B cell (primary cell): ENCODE results near the gene ASMT.

Experiments
- EZH2 ChIP-seq: IDR thresholded peaks from 2 replicates; pipeline ENCODE4 v1.6.1; 2012; ENCODE audit warnings: borderline replicate concordance, low read depth, mild to moderate bottlenecking, moderate library complexity, low read length; ENCODE audit not compliant: insufficient read depth, poor library complexity, severe bottlenecking
- TF ChIP-seq, protein P1 (sequence below): fragments of 200-600 bp; IDR thresholded peaks from one replicate; pipeline ENCODE4 v1.8.0; 2022; ENCODE audit warnings: antibody characterized with exemption, mild to moderate bottlenecking

DNA sequence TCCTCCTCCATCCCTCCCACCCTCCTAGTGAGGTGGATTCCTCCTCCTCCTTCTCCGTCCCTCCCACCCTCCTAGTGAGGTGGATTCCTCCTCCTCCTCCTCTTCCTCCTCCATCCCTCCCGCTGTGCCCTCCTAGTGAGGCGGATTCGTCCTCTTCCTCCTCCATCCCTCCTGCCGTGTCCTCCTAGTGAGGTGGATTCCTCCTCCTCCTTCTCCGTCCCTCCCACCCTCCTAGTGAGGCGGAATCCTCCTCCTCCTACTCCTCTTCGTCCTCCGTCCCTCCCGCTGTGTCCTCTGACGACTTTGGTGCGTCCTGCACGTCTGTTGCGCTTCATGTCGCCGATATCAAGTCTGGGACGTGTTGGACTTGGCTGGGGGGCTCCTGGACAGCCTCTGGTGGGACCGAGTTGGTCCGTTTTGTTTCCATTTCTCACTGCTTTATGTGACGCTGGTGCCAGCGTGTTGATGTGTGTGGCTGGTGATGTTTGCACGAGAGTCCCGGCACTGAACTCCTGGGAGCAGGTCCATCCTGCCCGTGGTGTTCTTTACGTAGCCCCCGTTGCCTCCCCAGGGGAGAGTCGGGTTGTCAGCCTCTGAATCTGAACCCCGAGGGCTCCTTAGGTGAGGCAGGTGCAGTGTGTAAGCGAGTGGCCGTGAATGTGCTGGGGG is 18.0 kb upstream of the ASMT start:
- TF ChIP-seq EZH2 = no peak
- TF ChIP-seq, protein P1, sequence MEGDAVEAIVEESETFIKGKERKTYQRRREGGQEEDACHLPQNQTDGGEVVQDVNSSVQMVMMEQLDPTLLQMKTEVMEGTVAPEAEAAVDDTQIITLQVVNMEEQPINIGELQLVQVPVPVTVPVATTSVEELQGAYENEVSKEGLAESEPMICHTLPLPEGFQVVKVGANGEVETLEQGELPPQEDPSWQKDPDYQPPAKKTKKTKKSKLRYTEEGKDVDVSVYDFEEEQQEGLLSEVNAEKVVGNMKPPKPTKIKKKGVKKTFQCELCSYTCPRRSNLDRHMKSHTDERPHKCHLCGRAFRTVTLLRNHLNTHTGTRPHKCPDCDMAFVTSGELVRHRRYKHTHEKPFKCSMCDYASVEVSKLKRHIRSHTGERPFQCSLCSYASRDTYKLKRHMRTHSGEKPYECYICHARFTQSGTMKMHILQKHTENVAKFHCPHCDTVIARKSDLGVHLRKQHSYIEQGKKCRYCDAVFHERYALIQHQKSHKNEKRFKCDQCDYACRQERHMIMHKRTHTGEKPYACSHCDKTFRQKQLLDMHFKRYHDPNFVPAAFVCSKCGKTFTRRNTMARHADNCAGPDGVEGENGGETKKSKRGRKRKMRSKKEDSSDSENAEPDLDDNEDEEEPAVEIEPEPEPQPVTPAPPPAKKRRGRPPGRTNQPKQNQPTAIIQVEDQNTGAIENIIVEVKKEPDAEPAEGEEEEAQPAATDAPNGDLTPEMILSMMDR = no peak
